HL-60/S4 treated with retinoic acid at 250 ng/mL for 4 days and 3 days (cell line): ENCODE measurements around the gene BABAM1.

Experiments used
- in situ Hi-C: fragments of 300-500 bp; cut with MboI; formaldehyde crosslinking; loops from 2 replicates; pipeline ENCODE4 v1.7.0; 2022; ENCODE audit warnings: low sequenced_read_pairs

BABAM1 gene

GRCh38 chr19:17300992-17301619 is 33.9 kb downstream of the BABAM1 start:
- in situ Hi-C loops, result no loop called here

- in situ Hi-C loops, result no loop called here
Measured at GRCh38 chr19:17302391-17303166, 35.3 kb downstream of the BABAM1 start.

GRCh38 chr19:17303167-17303939 is 36.1 kb downstream of the BABAM1 start, which contains the start of gene ABHD8:
Gene ABHD8, minus strand, starts transcription at chr19:17303425. Its CDS starts 1,809 bp downstream, at chr19:17301616.
- in situ Hi-C loops, result no loop called here

- in situ Hi-C loops, result no loop called here
Measured at GRCh38 chr19:17303940-17304267, 36.7 kb downstream of the BABAM1 start.

- in situ Hi-C loops, result no loop called here
Measured at GRCh38 chr19:17304386-17305215, 37.4 kb downstream of the BABAM1 start.

- in situ Hi-C loops, result no loop called here
Measured at GRCh38 chr19:17305216-17305516, 37.9 kb downstream of the BABAM1 start.

- in situ Hi-C loops, result no loop called here
Measured at GRCh38 chr19:17305517-17306284, 38.5 kb downstream of the BABAM1 start, which contains the start of gene MRPL34. Gene MRPL34, plus strand, starts transcription at chr19:17305872. Its CDS starts 21 bp downstream, at chr19:17305893.

GRCh38 chr19:17306285-17306714 is 39.1 kb downstream of the BABAM1 start:
- in situ Hi-C loops, result no loop called here

GRCh38 chr19:17307876-17308377 is 40.7 kb downstream of the BABAM1 start:
- in situ Hi-C loops, result no loop called here

GRCh38 chr19:17309198-17309964 is 42.1 kb downstream of the BABAM1 start, which contains the start of gene DDA1:
Gene DDA1, plus strand, starts transcription at chr19:17309563. Its CDS starts 92 bp downstream, at chr19:17309655.
- in situ Hi-C loops, result no loop called here

GRCh38 chr19:17309965-17310461 is 42.8 kb downstream of the BABAM1 start:
- in situ Hi-C loops, result no loop called here

GRCh38 chr19:17311455-17312188 is 44.4 kb downstream of the BABAM1 start:
- in situ Hi-C loops, result no loop called here

- in situ Hi-C loops, result no loop called here
Measured at GRCh38 chr19:17312189-17313113, 45.2 kb downstream of the BABAM1 start.

- in situ Hi-C loops, result no loop called here
Measured at GRCh38 chr19:17314007-17314593, 46.9 kb downstream of the BABAM1 start.

- in situ Hi-C loops, result no loop called here
Measured at GRCh38 chr19:17318966-17319365, 51.7 kb downstream of the BABAM1 start.

GRCh38 chr19:17319473-17320238 is 52.4 kb downstream of the BABAM1 start:
- in situ Hi-C loops, result no loop called here
